Stomach smooth muscle (tissue), 2 donors: Measurements from ENCODE around the gene NFKBIZ.

Experiments used
- H3K27ac ChIP-seq: one replicate; pipeline ENCODE4 v1.7.0; 2013; ENCODE audit warnings: mild to moderate bottlenecking, low read length, inconsistent platforms
- H3K27me3 ChIP-seq, 2 donors: one replicate each; pipeline ENCODE4 v1.7.0; 2013; ENCODE audit warnings: low read length in 2 of 2; ENCODE audit not compliant: insufficient read depth in 2 of 2, control insufficient read depth in 1 of 2
- H3K36me3 ChIP-seq, 2 donors: one replicate each; pipeline ENCODE4 v1.7.0; 2013; ENCODE audit warnings: low read length in 2 of 2; ENCODE audit not compliant: control insufficient read depth in 2 of 2, insufficient read depth in 2 of 2
- H3K4me1 ChIP-seq: one replicate; pipeline ENCODE4 v1.7.0; 2013; ENCODE audit warnings: low read length; ENCODE audit not compliant: control insufficient read depth, insufficient read depth
- H3K4me3 ChIP-seq, 2 donors: one replicate each; pipeline ENCODE4 v1.7.0; 2013; ENCODE audit warnings: low read length in 2 of 2
- H3K9ac ChIP-seq, 2 donors: one replicate each; pipeline ENCODE4 v1.7.0; 2013; ENCODE audit warnings: low read length in 2 of 2, mild to moderate bottlenecking in 1 of 2
- H3K9me3 ChIP-seq, 2 donors: one replicate each; pipeline ENCODE4 v1.7.0; 2013; ENCODE audit warnings: low read length in 2 of 2; ENCODE audit not compliant: control insufficient read depth in 2 of 2
- donor health status: healthy.
- donor health status: Pancreatic carcinoma.

NFKBIZ gene

DNA sequence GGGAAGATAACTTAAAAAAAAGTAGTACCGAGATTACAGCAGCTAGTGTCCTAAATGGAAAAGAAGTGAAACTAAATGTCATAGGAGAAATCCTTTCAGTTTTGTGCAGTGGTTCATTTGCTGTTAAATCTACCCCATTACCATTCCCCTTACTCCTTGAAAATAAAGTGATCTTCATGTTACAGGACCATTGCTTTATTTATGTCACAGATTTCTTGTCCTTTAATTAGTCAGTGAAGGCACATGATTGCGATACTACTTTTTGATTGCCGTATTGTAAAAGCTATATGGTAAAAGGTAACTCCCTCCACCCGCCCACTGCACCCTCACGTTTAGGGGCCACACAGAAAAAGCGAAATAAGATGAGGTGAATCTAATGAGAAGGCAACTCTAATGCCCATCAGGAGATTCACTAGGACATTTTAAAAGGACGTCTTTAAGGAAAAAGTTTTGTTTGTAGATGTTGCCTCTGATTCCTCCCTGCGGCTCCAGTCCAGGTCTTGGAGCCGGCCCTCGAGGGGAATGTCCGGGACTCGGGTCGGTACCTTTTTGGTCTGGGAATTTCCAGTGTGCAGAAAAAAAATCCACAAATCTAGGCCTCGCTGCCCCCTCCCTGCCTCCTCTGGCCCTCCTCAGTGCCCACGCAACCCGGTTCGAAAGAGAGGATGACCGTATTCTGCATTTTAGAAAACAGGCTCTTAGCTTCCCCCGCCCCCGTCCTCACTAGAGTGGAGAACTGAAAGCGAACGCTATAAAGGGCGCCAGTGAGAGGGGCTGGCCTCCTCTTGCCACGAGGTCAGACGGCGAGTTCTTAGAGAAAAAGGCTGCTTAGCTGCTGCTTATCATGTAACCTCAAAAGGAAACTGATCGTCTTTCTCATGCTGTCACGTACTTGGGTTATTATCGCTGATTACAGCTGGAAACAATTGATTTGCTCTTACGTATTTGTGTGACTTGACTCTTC lies 21.8 kb upstream of the NFKBIZ start:
- no peaks in the 10 kb centered on the region for H3K27me3 ChIP-seq
- peaks cover 12% of the 10 kb centered on the region for H3K4me1 ChIP-seq
- H3K9me3 ChIP-seq, result no peaks in the 10 kb centered on the region
- peak overlapping the region; percentile 85 for H3K27ac ChIP-seq
- peak overlapping the region; percentile 84 to 90 for H3K9ac ChIP-seq
- peak overlapping the region; percentile 76 to 82 for H3K4me3 ChIP-seq
- no peaks in the 10 kb centered on the region for H3K36me3 ChIP-seq

GRCh38 chr3:101828276-101828675 lies 21.0 kb upstream of the NFKBIZ start:
- peak overlapping the region; percentile 76 to 82 for H3K4me3 ChIP-seq
- H3K9me3 ChIP-seq, result no peaks in the 10 kb centered on the region
- no peaks in the 10 kb centered on the region for H3K27me3 ChIP-seq
- H3K9ac ChIP-seq, result peak overlapping the region; percentile 84 to 90
- H3K27ac ChIP-seq, result peak overlapping the region; percentile 80
- no peaks in the 10 kb centered on the region for H3K36me3 ChIP-seq
- peaks cover 12% of the 10 kb centered on the region for H3K4me1 ChIP-seq

DNA sequence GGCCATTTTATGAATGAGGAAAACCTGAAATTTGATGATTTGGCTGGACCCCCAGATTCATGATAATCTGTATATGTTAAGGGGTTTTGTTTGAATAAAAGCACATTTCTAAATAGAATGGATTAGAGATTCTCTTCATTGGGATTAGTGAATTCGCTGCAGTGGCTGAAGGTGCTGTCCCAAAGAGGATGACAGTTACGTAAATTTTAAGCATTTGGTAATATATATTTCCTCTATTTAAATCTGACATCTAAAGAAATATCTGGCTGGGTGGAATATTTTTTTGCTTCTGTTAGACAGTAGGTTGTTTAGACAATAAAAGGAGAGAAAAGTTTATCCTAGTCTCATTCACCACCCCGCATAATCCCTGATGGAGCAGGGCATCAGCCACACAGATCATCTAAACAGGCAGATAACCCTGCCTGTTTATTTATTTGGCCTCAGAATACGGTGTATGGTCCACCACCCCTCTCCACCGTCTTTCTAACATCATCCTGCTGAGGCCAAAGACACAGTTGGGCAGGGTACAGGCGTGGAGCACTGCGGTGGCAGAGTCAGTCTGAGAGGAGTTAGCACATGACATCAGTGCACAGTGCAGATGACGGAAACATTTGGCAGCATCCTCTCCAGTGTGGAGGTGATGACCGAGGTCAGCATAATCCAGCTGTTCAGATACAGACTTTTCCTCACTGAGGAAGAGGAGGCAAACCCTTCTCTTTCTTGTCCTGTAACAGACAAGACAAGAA lies 20.4 kb upstream of the NFKBIZ start:
- Histone ChIP-seq H3K27ac (peak overlapping the region; percentile 80), H3K4me3 (peak overlapping the region; percentile 76 to 82), H3K36me3 (no peaks in the 10 kb centered on the region), H3K27me3 (no peaks in the 10 kb centered on the region), H3K4me1 (peaks cover 12% of the 10 kb centered on the region), H3K9me3 (no peaks in the 10 kb centered on the region), H3K9ac (peak overlapping the region; percentile 84 to 90)

DNA sequence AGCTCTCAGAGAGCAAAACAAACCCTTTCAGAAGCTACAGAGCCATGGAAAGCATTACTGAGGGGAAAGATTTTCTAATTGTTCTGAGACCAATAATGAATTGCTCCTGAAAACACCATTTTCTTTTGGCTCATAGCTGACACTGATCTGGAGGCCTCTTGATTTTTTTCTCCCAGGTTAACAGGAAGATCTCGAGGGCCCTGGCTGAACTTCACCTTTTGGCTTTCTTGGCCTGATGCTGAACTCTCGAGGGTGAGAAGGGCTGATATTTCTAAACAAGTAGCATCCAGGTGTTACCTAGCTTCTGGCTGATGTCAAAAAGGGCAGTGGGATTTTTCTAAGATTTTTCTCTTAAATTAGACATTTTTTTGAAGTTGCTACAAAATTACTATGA lies 19.9 kb upstream of the NFKBIZ start:
- H3K9ac ChIP-seq, result peak overlapping the region; percentile 84 to 90
- peaks cover 12% of the 10 kb centered on the region for H3K4me1 ChIP-seq
- no peaks in the 10 kb centered on the region for H3K36me3 ChIP-seq
- peak overlapping the region; percentile 80 for H3K27ac ChIP-seq
- no peaks in the 10 kb centered on the region for H3K27me3 ChIP-seq
- H3K4me3 ChIP-seq, result peak overlapping the region; percentile 76 to 82
- H3K9me3 ChIP-seq, result no peaks in the 10 kb centered on the region

- peaks cover 12% of the 10 kb centered on the region for H3K4me1 ChIP-seq
- no peaks in the 10 kb centered on the region for H3K9me3 ChIP-seq
- peak overlapping the region; percentile 76 to 82 for H3K4me3 ChIP-seq
- peak overlapping the region; percentile 60 to 90 for H3K9ac ChIP-seq
- H3K36me3 ChIP-seq, result no peaks in the 10 kb centered on the region
- peak overlapping the region; percentile 80 for H3K27ac ChIP-seq
- H3K27me3 ChIP-seq, result no peaks in the 10 kb centered on the region
Measured at GRCh38 chr3:101829874-101830273, 19.4 kb upstream of the NFKBIZ start.

DNA sequence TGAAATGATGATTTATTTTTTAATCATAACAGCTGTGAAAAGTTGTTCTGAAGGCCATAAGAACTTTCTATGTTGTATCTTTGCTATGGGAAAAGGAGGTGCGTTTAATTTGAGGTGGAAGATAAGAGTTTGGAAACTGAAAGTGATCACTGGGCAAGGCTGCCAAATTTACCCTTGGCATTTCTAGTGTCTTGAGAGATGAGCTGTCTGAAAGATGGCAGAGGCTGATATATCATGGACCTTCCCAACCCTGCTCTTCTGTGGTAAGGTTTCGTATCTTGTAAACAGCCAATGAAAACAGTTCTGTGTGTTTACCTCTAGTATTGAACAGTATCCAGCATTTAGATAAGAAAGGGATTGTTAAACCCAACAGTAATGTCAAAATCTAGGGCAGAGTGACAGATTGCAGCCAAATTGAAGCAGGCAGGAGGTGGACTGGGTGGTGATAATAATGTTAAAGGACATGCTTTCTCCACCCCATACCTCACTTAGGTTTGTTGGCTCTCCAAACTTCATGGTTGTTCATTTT lies 15.8 kb upstream of the NFKBIZ start:
- H3K9ac ChIP-seq, result no peak overlapping the region
- H3K4me1 ChIP-seq, result peaks cover 12% of the 10 kb centered on the region
- no peaks in the 10 kb centered on the region for H3K36me3 ChIP-seq
- no peak overlapping the region for H3K4me3 ChIP-seq
- no peaks in the 10 kb centered on the region for H3K9me3 ChIP-seq
- no peaks in the 10 kb centered on the region for H3K27me3 ChIP-seq
- H3K27ac ChIP-seq, result no peak overlapping the region

GRCh38 chr3:101835676-101836075 lies 13.6 kb upstream of the NFKBIZ start:
- H3K4me1 ChIP-seq, result no peaks in the 10 kb centered on the region
- no peaks in the 10 kb centered on the region for H3K36me3 ChIP-seq
- H3K9ac ChIP-seq, result no peak overlapping the region
- H3K27ac ChIP-seq, result no peak overlapping the region
- no peaks in the 10 kb centered on the region for H3K9me3 ChIP-seq
- H3K4me3 ChIP-seq, result no peak overlapping the region
- H3K27me3 ChIP-seq, result no peaks in the 10 kb centered on the region

GRCh38 chr3:101836160-101836559 lies 13.2 kb upstream of the NFKBIZ start:
- Histone ChIP-seq H3K4me3 (no peak overlapping the region), H3K27ac (no peak overlapping the region), H3K9me3 (no peaks in the 10 kb centered on the region), H3K4me1 (no peaks in the 10 kb centered on the region), H3K27me3 (no peaks in the 10 kb centered on the region), H3K9ac (no peak overlapping the region), H3K36me3 (no peaks in the 10 kb centered on the region)

- Histone ChIP-seq H3K9ac (no peak overlapping the region), H3K27ac (peak overlapping the region; percentile 1), H3K4me3 (no peak overlapping the region), H3K27me3 (no peaks in the 10 kb centered on the region), H3K36me3 (no peaks in the 10 kb centered on the region), H3K4me1 (no peaks in the 10 kb centered on the region), H3K9me3 (no peaks in the 10 kb centered on the region)
Measured at GRCh38 chr3:101836652-101837598, 12.4 kb upstream of the NFKBIZ start.

- Histone ChIP-seq H3K36me3 (no peaks in the 10 kb centered on the region), H3K9me3 (no peaks in the 10 kb centered on the region), H3K9ac (no peak overlapping the region), H3K4me3 (no peak overlapping the region), H3K4me1 (no peaks in the 10 kb centered on the region), H3K27ac (no peak overlapping the region), H3K27me3 (no peaks in the 10 kb centered on the region)
Measured at GRCh38 chr3:101838691-101839090, 10.6 kb upstream of the NFKBIZ start.
